ENCODE results near the gene EFEMP2. TPM values are rescaled to one million over a fixed set of nuclear protein-coding genes. Genes with fewer than 3 reads are reported as not detected.
A peak's percentile ranks its signal among the peaks of the same experiment; 100 is the strongest.

Gene EFEMP2
- total RNA-seq, 1 experiment from 2014 or later, result 1.4 TPM

DNA sequence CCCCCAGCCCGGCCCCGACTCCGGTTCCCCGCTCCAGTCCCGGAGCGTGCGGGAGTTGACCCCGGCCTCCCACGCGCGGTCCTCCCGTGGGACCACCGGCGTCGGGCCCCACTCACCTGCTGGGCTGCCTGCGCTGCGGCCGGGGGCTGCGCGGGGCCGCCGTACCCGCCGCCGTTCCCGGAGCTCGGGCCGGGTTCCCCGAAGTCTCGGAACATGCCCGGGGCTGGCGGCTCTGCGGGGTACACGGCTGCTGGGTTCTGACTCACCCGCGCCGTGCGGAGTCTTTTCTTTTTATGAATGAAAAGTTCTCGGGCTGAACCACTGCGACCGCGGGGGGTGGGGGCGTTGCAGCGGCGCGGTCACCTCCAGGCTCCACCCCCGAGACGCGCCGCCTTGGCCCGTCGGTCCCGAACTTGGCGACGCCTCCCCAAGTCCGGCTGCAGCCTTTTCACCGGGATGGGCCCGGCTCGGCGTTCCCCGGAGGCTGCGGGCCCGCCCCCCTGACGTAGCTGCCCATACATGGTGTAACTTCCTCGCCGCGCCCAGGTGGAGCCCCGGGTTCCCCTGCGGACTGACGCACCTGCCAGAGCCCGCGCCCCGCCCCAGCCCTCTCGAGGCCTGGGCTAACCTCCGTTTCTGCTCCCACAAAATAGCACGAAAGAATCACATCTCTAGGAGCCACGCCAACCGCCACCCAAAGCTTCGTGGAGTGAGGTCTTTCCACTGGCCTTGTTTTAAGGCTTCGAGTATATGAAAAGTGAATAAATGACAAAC, 27.7 kb upstream of the EFEMP2 start, which contains the start of gene FOSL1:
FOSL1 (minus strand) TSS at position 264 of the 774 bp plus-strand sequence; CDS start at position 215, 49 bp downstream.
- Histone ChIP-seq H3K27me3 (replicated peaks; ENCODE audit: control insufficient read depth, insufficient read depth, low read length) (no peaks in the 10 kb centered on the region; the same call in 1 of the 2 replicates), H3K4me1 (peaks cover 29% of the 10 kb centered on the region), H3K36me3 (ENCODE audit: control insufficient read depth, insufficient read depth, low read length) (no peaks in the 10 kb centered on the region), H3K9me3 (no peaks in the 10 kb centered on the region), H3K4me3 (ENCODE audit: low read depth, low read length) (peak within 1 kb of the TSS; percentile 75)
- peak; percentile 97 for DNase-seq
- Mint-ChIP-seq H3K27ac (ENCODE audit: unreplicated experiment) (peak within 1 kb of the TSS; percentile 76), H3K4me3 (ENCODE audit: unreplicated experiment) (peak within 1 kb of the TSS; percentile 79), H3K9me3 (ENCODE audit: unreplicated experiment) (no peaks in the 10 kb centered on the region), H3K36me3 (ENCODE audit: insufficient read depth, unreplicated experiment) (peaks cover 16% of the 10 kb centered on the region), H3K4me1 (ENCODE audit: low read depth, unreplicated experiment) (peaks cover 22% of the 10 kb centered on the region), H3K27me3 (ENCODE audit: insufficient read depth, unreplicated experiment) (no peaks in the 10 kb centered on the region)
- ChIA-PET CTCF (interaction anchor here (0.6 to 4.3 kb wide), 5 partner anchors 10 to 82 kb away, joined by 7 to 36 read pairs (median 9); partner anchors contain the start of genes CCDC85B and FIBP), POLR2A (interaction anchor here (0.6 to 2.7 kb wide), 4 partner anchors 9 to 41 kb away, joined by 3 to 27 read pairs (median 4); partner anchors contain the start of gene CCDC85B)
- intact Hi-C loops (cut with micrococcal nuclease; ENCODE audit: unreplicated experiment), result loop anchor here (1.0 kb wide), 2 partner anchors 11 to 12 kb away; partner anchors contain the start of gene FIBP
- no TSS peak for BruUV-seq (replicated peaks)
- no peak for TF ChIP-seq CTCF (IDR thresholded peaks at IDR 0.05; ENCODE audit: insufficient read depth in 1 of 2, low read depth in 1 of 2, low read length in 1 of 2, severe bottlenecking in 1 of 2, unreplicated experiment in 1 of 2)

DNA sequence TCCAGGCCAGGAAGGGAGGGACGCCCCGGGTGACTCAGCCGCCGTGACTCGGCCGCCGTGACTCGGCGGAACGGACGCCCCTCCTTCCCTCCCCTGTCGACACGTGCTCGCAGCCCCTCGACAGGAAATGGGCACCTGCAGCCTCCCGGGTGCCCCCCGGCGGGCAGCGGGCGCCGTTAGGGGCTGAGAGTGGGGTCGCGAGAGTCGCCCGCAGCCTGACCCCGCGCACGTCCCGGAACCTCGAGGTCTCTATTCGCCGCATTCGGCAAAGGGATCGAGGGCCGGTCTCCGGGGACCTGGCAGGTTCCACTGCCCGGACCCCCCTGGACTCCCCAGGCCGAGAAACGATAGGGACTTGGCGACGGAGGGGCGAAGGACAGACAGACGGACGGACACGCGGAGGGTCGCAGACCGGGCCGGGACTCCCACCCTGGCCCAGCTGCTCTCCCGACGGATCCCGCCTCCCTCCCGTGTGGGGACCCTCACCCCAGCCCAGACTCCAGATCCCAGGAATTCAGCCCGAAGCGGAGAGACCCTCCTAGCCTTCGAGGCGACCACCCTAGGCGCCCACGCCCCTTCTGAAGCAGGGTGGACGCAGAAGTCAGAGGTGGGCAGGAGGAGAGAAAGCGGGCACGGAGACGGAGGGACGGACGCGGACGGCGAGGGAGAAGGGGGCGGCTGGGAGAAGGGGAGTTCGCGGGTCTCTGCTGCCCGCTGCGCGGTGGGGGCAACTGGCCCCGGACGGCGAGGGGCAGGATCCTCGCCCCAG, 26.9 kb upstream of the EFEMP2 start:
- intact Hi-C loops (cut with micrococcal nuclease; ENCODE audit: unreplicated experiment), result loop anchor here (1.0 kb wide), 2 partner anchors 11 to 12 kb away; partner anchors contain the start of gene FIBP
- peak overlapping the region; percentile 76 for H3K27ac Mint-ChIP-seq (ENCODE audit: unreplicated experiment)
- H3K36me3 Mint-ChIP-seq (ENCODE audit: insufficient read depth, unreplicated experiment), result peaks cover 19% of the 10 kb centered on the region
- TF ChIP-seq CTCF (IDR thresholded peaks at IDR 0.05; ENCODE audit: insufficient read depth in 1 of 2, low read depth in 1 of 2, low read length in 1 of 2, severe bottlenecking in 1 of 2, unreplicated experiment in 1 of 2), result no peak
- peak overlapping the region; percentile 79 for H3K4me3 Mint-ChIP-seq (ENCODE audit: unreplicated experiment)
- Histone ChIP-seq H3K4me3 (ENCODE audit: low read depth, low read length) (peak overlapping the region; percentile 75), H3K4me1 (peaks cover 29% of the 10 kb centered on the region), H3K9me3 (no peaks in the 10 kb centered on the region), H3K27me3 (replicated peaks; ENCODE audit: control insufficient read depth, insufficient read depth, low read length) (no peaks in the 10 kb centered on the region; the same call in 1 of the 2 replicates), H3K36me3 (ENCODE audit: control insufficient read depth, insufficient read depth, low read length) (no peaks in the 10 kb centered on the region)
- H3K27me3 Mint-ChIP-seq (ENCODE audit: insufficient read depth, unreplicated experiment), result no peaks in the 10 kb centered on the region
- H3K4me1 Mint-ChIP-seq (ENCODE audit: low read depth, unreplicated experiment), result peaks cover 22% of the 10 kb centered on the region
- ChIA-PET POLR2A (interaction anchor here (0.6 to 2.7 kb wide), 2 partner anchors 9 to 39 kb away, joined by 3 to 27 read pairs; partner anchors contain the start of gene CCDC85B), CTCF (interaction anchor here (1.2 to 4.3 kb wide), 5 partner anchors 9 to 40 kb away, joined by 3 to 30 read pairs (median 7); partner anchors contain the start of genes CCDC85B and FIBP)
- peak; percentile 70 to 72 for DNase-seq
- no peaks in the 10 kb centered on the region for H3K9me3 Mint-ChIP-seq (ENCODE audit: unreplicated experiment)
- no TSS peak for BruUV-seq (replicated peaks)
